Keratinocyte (primary cell): Measurements from ENCODE around the gene CUBN. TPM values are rescaled to one million over a fixed set of nuclear protein-coding genes. Genes with fewer than 3 reads are reported as not detected.
A peak's percentile ranks its signal among the peaks of the same experiment; 100 is the strongest.

ENCODE experiments used
- DNase-seq: peaks from one replicate; pipeline ENCODE4 v3.0.0-alpha.2; 2011; ENCODE audit warnings: low read depth, missing footprints, low spot score
- FAIRE-seq: peaks from 2 replicates; lab custom pipeline; 2011; peaks lifted over from hg19 to GRCh38; lab: Jason Lieb, UNC
- H2AFZ ChIP-seq: 2 replicates; pipeline ENCODE4 v1.6.0; 2012; ENCODE audit warnings: low read length, control low read depth, inconsistent platforms; ENCODE audit not compliant: control insufficient read depth
- H3K27ac ChIP-seq: 2 replicates; pipeline ENCODE4 v1.5.1; 2011; ENCODE audit warnings: low read length; ENCODE audit not compliant: control insufficient read depth, insufficient read depth
- H3K27me3 ChIP-seq: 3 replicates; pipeline ENCODE4 v1.6.0; 2011; ENCODE audit warnings: low read length; ENCODE audit not compliant: control insufficient read depth, insufficient read depth; ENCODE audit errors: extremely low read depth
- H3K36me3 ChIP-seq, 2 experiments: 2 replicates in 1 of 2; 3 replicates in 1 of 2; pipeline ENCODE4 v1.5.1; 2011; ENCODE audit warnings: low read length in 2 of 2, mild to moderate bottlenecking in 1 of 2; ENCODE audit not compliant: control insufficient read depth in 2 of 2, insufficient read depth in 2 of 2; ENCODE audit errors: extremely low read depth in 1 of 2
- H3K4me1 ChIP-seq: 3 replicates; pipeline ENCODE4 v1.5.1; 2011; ENCODE audit warnings: low read length; ENCODE audit not compliant: control insufficient read depth, insufficient read depth; ENCODE audit errors: extremely low read depth
- H3K4me2 ChIP-seq: 3 replicates; pipeline ENCODE4 v1.6.0; 2011; ENCODE audit warnings: low read depth, low read length; ENCODE audit not compliant: control insufficient read depth, insufficient read depth; ENCODE audit errors: extremely low read depth
- H3K4me3 ChIP-seq, 3 experiments: fragments of 200-600 bp in 1 of 3; sonication (generic) in 1 of 3; 2 replicates in 2 of 3; 3 replicates in 1 of 3; pipeline ENCODE4 v1.5.1; 2011 to 2016; ENCODE audit warnings: low read length in 3 of 3, mild to moderate bottlenecking in 3 of 3, control low read depth in 2 of 3, inconsistent platforms in 1 of 3, low read depth in 1 of 3, mixed read lengths in 1 of 3, mixed run types in 1 of 3, moderate library complexity in 1 of 3; ENCODE audit not compliant: control insufficient read depth in 2 of 3, insufficient read depth in 2 of 3; ENCODE audit errors: extremely low read depth in 1 of 3
- H3K79me2 ChIP-seq: 2 replicates; pipeline ENCODE4 v1.6.0; 2012; ENCODE audit warnings: low read length; ENCODE audit not compliant: control insufficient read depth, insufficient read depth
- H3K9ac ChIP-seq: 3 replicates; pipeline ENCODE4 v1.6.0; 2011; ENCODE audit warnings: low read length; ENCODE audit not compliant: control insufficient read depth, insufficient read depth; ENCODE audit errors: extremely low read depth
- H3K9me1 ChIP-seq: 3 replicates; pipeline ENCODE4 v1.6.0; 2011; ENCODE audit warnings: low read length; ENCODE audit not compliant: control insufficient read depth, insufficient read depth; ENCODE audit errors: extremely low read depth
- H3K9me3 ChIP-seq: 2 replicates; pipeline ENCODE4 v1.5.1; 2012; ENCODE audit warnings: low read depth, low read length; ENCODE audit not compliant: control insufficient read depth
- H4K20me1 ChIP-seq: 3 replicates; pipeline ENCODE4 v1.6.0; 2011; ENCODE audit warnings: low read length; ENCODE audit not compliant: control insufficient read depth, insufficient read depth; ENCODE audit errors: extremely low read depth
- EZH2 ChIP-seq: IDR thresholded peaks from one replicate; pipeline ENCODE4 v1.6.1; 2012; ENCODE audit warnings: inconsistent platforms, mild to moderate bottlenecking, low read length, moderate library complexity
- dilution Hi-C: fragments of 300-500 bp; cut with MboI; formaldehyde crosslinking; loops from one replicate; pipeline ENCODE4 v1.7.0; 2020; ENCODE audit warnings: low sequenced_read_pairs; ENCODE audit not compliant: extremely low pct_ligation_motif_present
- polyA plus RNA-seq, 5 experiments: library from polyadenylated mRNA; depleted of rRNA in 3 of 5; stranded (reverse) in 3 of 5; stranded (forward) in 1 of 5; unstranded in 1 of 5; fragments of >200 nt; gene quantifications; 1 replicate in 1 of 5; 2 replicates in 3 of 5; 3 replicates in 1 of 5; pipeline versions ENCODE4 v1.2.1 to v1.2.3, GENCODE V29; 2011 to 2012; ENCODE audit warnings: missing spikeins in 2 of 5, low read depth in 1 of 5, low replicate concordance in 1 of 5
- TF ChIP-seq, protein P1 (sequence below), 3 experiments: IDR thresholded peaks in 1 of 3; conservative IDR thresholded peaks in 1 of 3; optimal IDR thresholded peaks in 1 of 3; 2 replicates in 2 of 3; 3 replicates in 1 of 3; pipeline versions ENCODE3 to v1.5.1; 2011; ENCODE audit warnings: low read length in 3 of 3, mild to moderate bottlenecking in 3 of 3, moderate library complexity in 2 of 3, control low read depth in 1 of 3, inconsistent platforms in 1 of 3; ENCODE audit not compliant: insufficient read depth in 2 of 3; ENCODE audit errors: extremely low read depth in 1 of 3

Gene CUBN
- polyA plus RNA-seq, 1 donor (not counting 4 experiments of a cell fraction or from before 2014, with no cell fraction given): 0.07 TPM

DNA sequence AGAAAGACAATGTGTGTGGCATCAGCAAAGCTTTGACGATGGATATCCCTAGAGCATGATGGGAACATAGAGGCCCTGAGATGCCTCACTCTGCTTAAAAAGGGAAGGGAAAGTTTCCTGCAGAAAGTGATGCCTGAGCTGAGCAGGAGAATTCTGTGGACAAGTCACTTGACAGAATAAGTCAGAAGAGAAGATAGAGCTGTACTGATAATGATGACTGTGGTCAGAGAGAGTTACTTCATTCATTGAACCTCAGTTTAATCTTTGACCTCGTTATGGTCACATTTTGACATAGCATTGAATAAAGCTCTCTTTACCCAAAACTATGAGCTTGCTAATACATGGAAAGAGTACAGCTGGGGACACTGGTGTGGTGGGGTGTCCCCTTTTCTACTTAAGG, 7.6 kb downstream of the CUBN start:
- dilution Hi-C loops: no loop called here
- TF ChIP-seq, protein P1, sequence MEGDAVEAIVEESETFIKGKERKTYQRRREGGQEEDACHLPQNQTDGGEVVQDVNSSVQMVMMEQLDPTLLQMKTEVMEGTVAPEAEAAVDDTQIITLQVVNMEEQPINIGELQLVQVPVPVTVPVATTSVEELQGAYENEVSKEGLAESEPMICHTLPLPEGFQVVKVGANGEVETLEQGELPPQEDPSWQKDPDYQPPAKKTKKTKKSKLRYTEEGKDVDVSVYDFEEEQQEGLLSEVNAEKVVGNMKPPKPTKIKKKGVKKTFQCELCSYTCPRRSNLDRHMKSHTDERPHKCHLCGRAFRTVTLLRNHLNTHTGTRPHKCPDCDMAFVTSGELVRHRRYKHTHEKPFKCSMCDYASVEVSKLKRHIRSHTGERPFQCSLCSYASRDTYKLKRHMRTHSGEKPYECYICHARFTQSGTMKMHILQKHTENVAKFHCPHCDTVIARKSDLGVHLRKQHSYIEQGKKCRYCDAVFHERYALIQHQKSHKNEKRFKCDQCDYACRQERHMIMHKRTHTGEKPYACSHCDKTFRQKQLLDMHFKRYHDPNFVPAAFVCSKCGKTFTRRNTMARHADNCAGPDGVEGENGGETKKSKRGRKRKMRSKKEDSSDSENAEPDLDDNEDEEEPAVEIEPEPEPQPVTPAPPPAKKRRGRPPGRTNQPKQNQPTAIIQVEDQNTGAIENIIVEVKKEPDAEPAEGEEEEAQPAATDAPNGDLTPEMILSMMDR (optimal IDR thresholded peaks at IDR 0.05 in 1 of 3, IDR thresholded peaks at IDR 0.05 in 1 of 3, conservative IDR thresholded peaks at IDR 0.05 in 1 of 3; ENCODE audit: extremely low read depth in 1 of 3, insufficient read depth in 2 of 3, low read length in 3 of 3): no peak
- no peak for TF ChIP-seq EZH2
- FAIRE-seq: peak; percentile 61

DNA sequence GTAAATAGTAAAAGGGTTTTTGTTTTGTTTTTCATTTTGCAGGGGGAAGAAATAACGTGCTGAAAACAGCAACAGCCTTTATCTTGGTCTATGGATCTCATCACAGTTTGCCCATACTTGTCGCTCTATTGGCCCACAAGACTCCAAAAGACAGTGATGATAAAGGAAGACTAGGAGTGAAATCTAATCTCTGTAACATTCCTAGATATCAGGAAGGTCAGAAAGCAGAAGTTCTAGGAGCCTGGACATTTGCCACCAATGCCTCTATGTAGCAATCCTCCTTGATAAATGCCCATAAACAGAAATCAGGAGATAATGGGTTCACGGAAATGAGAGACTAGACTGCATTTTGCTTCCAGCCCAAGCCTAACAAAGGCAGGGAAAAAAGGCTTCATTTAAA, 8.9 kb downstream of the CUBN start:
- H3K4me1 ChIP-seq: peaks cover 1% of the 10 kb centered on the region
- H3K27ac ChIP-seq: no peak overlapping the region
- TF ChIP-seq, protein P1 (optimal IDR thresholded peaks at IDR 0.05 in 1 of 3, IDR thresholded peaks at IDR 0.05 in 1 of 3, conservative IDR thresholded peaks at IDR 0.05 in 1 of 3; ENCODE audit: extremely low read depth in 1 of 3, insufficient read depth in 2 of 3, low read length in 3 of 3): no peak
- TF ChIP-seq EZH2: no peak
- H3K9me3 ChIP-seq: no peaks in the 10 kb centered on the region
- no peaks in the 10 kb centered on the region for H4K20me1 ChIP-seq
- no peak overlapping the region for H2AFZ ChIP-seq
- no peaks in the 10 kb centered on the region for H3K36me3 ChIP-seq
- no peaks in the 10 kb centered on the region for H3K9me1 ChIP-seq
- no peaks in the 10 kb centered on the region for H3K27me3 ChIP-seq
- no peak for FAIRE-seq
- dilution Hi-C loops: no loop called here
- DNase-seq: no peak
- no peak overlapping the region for H3K9ac ChIP-seq
- no peak overlapping the region for H3K4me2 ChIP-seq
- no peak overlapping the region for H3K4me3 ChIP-seq
- no peaks in the 10 kb centered on the region for H3K79me2 ChIP-seq

More for the DNA sequence above, 7.6 kb downstream of the CUBN start:
- Histone ChIP-seq H3K79me2 (no peaks in the 10 kb centered on the region), H3K4me2 (no peak overlapping the region), H3K36me3 (no peaks in the 10 kb centered on the region), H3K4me3 (no peak overlapping the region), H3K4me1 (no peaks in the 10 kb centered on the region), H3K9me1 (no peaks in the 10 kb centered on the region), H3K27me3 (no peaks in the 10 kb centered on the region), H2AFZ (no peak overlapping the region), H3K27ac (no peak overlapping the region), H3K9ac (no peak overlapping the region), H3K9me3 (no peaks in the 10 kb centered on the region), H4K20me1 (no peaks in the 10 kb centered on the region)
- no peak for DNase-seq
